ENCODE measurements around the gene CCL26. TPM values are rescaled to one million over a fixed set of nuclear protein-coding genes. Genes with fewer than 3 reads are reported as not detected.
"Not testable (repeated sequence)": the region's sequence is repeated elsewhere in the genome, so short reads cannot be mapped to it uniquely, and the experiment has no call there.

CCL26 gene
- total and polyA plus RNA-seq, 2 experiments from 2014 or later, result 3.0 to 18.4 TPM

DNA sequence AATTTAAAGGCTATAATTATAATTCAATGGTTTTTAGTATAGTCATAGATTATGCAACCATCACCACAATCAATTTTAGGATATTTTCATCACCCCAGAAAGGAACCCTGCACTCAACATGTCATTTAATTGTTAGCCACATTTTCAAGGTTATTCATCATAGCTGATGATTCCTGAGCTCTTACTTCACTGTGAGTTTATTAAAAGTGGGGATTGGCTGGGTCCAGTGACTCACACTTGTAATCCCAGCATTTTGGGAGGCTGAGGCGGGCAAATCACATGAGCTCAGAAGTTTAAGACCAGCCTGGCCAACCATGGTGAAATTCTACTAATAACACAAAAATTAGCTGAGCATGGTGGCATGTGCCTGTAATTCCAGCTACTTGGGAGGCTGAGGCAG is 787 bp downstream of the CCL26 start (continued):
- no peak for TF ChIP-seq NANOG (IDR thresholded peaks at IDR 0.05; ENCODE audit: borderline replicate concordance)

DNA sequence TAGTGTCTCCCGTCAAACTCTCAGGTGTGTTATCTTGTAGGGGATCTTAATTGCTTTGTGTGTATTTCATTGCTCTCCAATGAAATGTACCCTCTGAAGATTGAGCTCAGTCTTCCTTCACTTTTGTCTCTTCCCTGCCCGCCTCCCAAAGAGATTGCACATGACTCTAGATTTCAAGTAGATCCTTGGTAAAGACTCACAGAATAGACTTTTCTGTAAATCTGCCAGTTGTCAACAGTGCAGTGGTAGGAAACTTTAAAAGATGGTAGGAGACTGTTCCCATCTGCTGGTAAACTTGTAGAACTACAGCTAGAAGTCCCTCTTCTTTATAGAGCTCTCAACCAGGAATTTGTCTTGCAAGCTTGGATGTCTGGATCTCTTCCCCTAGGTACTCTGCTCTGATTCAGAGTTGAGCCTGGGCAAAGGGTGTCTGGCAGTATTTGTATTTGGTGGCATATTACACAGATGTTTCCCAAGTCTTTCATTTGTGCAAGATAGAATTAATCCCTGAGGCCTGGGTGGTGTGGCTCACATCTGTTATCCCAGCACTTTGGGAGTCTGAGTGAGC is 9.6 kb downstream of the CCL26 start:
- Histone ChIP-seq H3K27ac (ENCODE audit: low read depth) (no peak overlapping the region), H3K27me3 (ENCODE audit: insufficient read depth) (no peaks in the 10 kb centered on the region), H3K4me3 (no peak overlapping the region), H4K20me1 (replicated peaks; ENCODE audit: insufficient read depth) (no peaks in the 10 kb centered on the region), H3K79me2 (replicated peaks; ENCODE audit: insufficient read depth) (no peaks in the 10 kb centered on the region), H3K4me1 (ENCODE audit: insufficient read depth) (no peaks in the 10 kb centered on the region), H2AFZ (no peak overlapping the region), H3F3A (replicated peaks; ENCODE audit: low read depth) (no peaks in the 10 kb centered on the region), H3K9me2 (ENCODE audit: insufficient read depth) (no peaks in the 10 kb centered on the region), H3K36me3 (ENCODE audit: insufficient read depth) (no peaks in the 10 kb centered on the region), H3K4me2 (no peak overlapping the region)
- no peak for TF ChIP-seq JUNB (IDR thresholded peaks at IDR 0.05; ENCODE audit: unreplicated experiment)
- TF ChIP-seq, protein P1, sequence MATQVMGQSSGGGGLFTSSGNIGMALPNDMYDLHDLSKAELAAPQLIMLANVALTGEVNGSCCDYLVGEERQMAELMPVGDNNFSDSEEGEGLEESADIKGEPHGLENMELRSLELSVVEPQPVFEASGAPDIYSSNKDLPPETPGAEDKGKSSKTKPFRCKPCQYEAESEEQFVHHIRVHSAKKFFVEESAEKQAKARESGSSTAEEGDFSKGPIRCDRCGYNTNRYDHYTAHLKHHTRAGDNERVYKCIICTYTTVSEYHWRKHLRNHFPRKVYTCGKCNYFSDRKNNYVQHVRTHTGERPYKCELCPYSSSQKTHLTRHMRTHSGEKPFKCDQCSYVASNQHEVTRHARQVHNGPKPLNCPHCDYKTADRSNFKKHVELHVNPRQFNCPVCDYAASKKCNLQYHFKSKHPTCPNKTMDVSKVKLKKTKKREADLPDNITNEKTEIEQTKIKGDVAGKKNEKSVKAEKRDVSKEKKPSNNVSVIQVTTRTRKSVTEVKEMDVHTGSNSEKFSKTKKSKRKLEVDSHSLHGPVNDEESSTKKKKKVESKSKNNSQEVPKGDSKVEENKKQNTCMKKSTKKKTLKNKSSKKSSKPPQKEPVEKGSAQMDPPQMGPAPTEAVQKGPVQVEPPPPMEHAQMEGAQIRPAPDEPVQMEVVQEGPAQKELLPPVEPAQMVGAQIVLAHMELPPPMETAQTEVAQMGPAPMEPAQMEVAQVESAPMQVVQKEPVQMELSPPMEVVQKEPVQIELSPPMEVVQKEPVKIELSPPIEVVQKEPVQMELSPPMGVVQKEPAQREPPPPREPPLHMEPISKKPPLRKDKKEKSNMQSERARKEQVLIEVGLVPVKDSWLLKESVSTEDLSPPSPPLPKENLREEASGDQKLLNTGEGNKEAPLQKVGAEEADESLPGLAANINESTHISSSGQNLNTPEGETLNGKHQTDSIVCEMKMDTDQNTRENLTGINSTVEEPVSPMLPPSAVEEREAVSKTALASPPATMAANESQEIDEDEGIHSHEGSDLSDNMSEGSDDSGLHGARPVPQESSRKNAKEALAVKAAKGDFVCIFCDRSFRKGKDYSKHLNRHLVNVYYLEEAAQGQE (IDR thresholded peaks at IDR 0.05; ENCODE audit: unreplicated experiment), result no peak
- peak; percentile 74 to 77 for TF ChIP-seq CTCF (conservative IDR thresholded peaks at IDR 0.05; ENCODE audit: low read depth in 2 of 2)
- no peak overlapping the region for H3K27ac Mint-ChIP-seq
- DNase-seq (ENCODE audit: low spot score), result peak; percentile 88
- ATAC-seq, result peak; percentile 94
- H3K4me1 Mint-ChIP-seq, result no peaks in the 10 kb centered on the region; the same call in 2 of the 3 replicates
- no peak overlapping the region for H3K4me3 Mint-ChIP-seq
- peaks cover 2% of the 10 kb centered on the region for H3K27me3 Mint-ChIP-seq (ENCODE audit: insufficient read depth, low read depth, poor library complexity)
- H3K9me3 Mint-ChIP-seq, result 0 out of 3 replicates have a peak, but pooled peaks cover 2% of the 10 kb centered on the region
- no peaks in the 10 kb centered on the region for H3K36me3 Mint-ChIP-seq (ENCODE audit: low read depth)

- H3K36me3 Mint-ChIP-seq (ENCODE audit: low read depth), result not testable (repeated sequence)
Observed at GRCh38 chr7:75761801-75762200, 10.2 kb downstream of the CCL26 start.

More at GRCh38 chr7:75761801-75762200, 10.2 kb downstream of the CCL26 start:
- not testable (repeated sequence) for ATAC-seq; H3K9me2 ChIP-seq (ENCODE audit: insufficient read depth); H3K4me1 ChIP-seq (ENCODE audit: insufficient read depth); H3K4me1 Mint-ChIP-seq; H3K27me3 ChIP-seq (ENCODE audit: insufficient read depth); H3K4me2 ChIP-seq; H2AFZ ChIP-seq; H3K9me3 Mint-ChIP-seq; H3K27ac ChIP-seq (ENCODE audit: low read depth); H3K4me3 ChIP-seq; H3K27ac Mint-ChIP-seq; H3F3A ChIP-seq (replicated peaks; ENCODE audit: low read depth); H4K20me1 ChIP-seq (replicated peaks; ENCODE audit: insufficient read depth); DNase-seq (ENCODE audit: low spot score); H3K27me3 Mint-ChIP-seq (ENCODE audit: insufficient read depth, low read depth, poor library complexity); H3K36me3 ChIP-seq (ENCODE audit: insufficient read depth); H3K79me2 ChIP-seq (replicated peaks; ENCODE audit: insufficient read depth); H3K4me3 Mint-ChIP-seq

All from GM23338 (cell line).